Stimulated activated CD4-positive, alpha-beta T cell treated with anti-CD3 and anti-CD28 coated beads, Interleukin-4, amount 100 ng/mL, for 24 hours (primary cell): Measurements from ENCODE around the gene PREX1.
"Not testable (repeated sequence)": the region's sequence is repeated elsewhere in the genome, so short reads cannot be mapped to it uniquely, and the experiment has no call there.

Experiments used
- DNase-seq: peaks from one replicate; pipeline ENCODE4 v3.0.0-alpha.2; 2020

The PREX1 gene

GRCh38 chr20:48772183-48772976, 55.4 kb downstream of the PREX1 start:
- DNase-seq, result no peak

DNA sequence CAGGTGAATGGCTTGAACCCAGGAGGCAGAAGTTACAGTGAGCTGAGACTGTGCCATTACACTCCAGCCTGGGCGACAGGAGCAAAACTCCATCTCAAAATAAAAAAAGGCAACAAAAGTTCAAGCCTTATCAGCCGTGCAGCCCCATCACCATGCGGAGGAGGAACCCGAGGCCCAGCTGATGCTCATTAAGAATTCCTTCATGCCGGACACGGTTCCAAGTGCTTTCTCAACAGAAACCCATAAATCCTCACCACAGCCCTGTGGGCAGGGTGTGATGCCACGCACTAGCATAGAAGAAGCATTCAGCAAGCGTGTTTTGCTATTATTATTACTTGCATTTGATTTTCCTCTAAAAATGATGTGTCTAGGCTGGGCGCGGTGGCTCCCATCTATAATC, 56.3 kb downstream of the PREX1 start:
- no peak for DNase-seq

- no peak for DNase-seq
Measured at GRCh38 chr20:48770700-48771442, 56.9 kb downstream of the PREX1 start.

DNA sequence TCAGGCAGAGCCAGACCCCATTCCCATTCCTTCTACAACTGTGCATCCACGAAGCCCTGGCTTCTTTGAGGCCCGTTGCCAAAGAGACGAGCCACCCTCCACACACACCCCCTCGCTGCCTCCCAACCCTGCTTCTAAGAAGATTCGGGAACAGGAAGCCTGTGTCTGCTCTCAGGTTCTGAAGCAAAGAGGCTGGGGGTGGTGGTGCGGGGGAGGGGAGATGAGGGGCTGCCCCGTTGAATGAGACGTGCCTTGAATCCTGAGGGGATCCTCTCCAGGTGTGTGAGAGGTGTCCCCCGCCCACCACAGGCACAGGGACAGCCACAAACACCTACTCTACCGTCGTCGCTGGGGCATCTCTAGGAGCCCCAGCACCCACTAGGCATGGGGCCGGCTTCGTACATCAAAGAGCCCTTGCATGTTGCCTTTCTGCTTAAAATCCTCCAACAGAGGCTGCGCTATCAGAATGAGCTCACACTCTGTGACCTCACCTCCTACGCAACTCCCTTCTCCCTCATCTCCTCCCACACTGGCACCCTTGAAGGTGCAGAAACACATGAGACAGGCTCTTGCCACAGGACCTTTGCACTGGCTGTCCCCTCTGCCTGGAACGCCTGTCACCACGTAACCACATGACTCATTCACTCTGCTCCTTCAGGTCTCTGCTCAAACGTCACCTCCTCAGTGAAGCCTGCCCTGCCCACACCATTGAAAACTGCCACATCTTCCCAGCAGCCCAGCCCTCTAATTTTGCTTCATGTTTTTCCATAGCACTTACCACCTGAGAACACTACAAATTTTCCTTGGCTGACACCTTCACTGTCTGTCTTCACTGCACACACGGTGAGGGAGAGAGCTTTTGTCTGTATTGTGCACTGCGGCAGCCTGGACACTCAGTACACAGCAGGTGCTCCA, 58.5 kb downstream of the PREX1 start:
- peak; percentile 91 for DNase-seq

- peak; percentile 42 for DNase-seq
Measured at GRCh38 chr20:48766961-48767960, 60.5 kb downstream of the PREX1 start.

GRCh38 chr20:48766205-48766604, 61.6 kb downstream of the PREX1 start:
- DNase-seq, result no peak

- DNase-seq, result no peak
Measured at GRCh38 chr20:48765359-48765758, 62.4 kb downstream of the PREX1 start.

- DNase-seq, result no peak
Measured at GRCh38 chr20:48763216-48763914, 64.4 kb downstream of the PREX1 start.

GRCh38 chr20:48761874-48762273, 65.9 kb downstream of the PREX1 start:
- DNase-seq, result no peak

- DNase-seq, result peak; percentile 41
Measured at GRCh38 chr20:48761023-48761785, 66.6 kb downstream of the PREX1 start.

- peak; percentile 73 for DNase-seq
Measured at GRCh38 chr20:48760403-48760983, 67.3 kb downstream of the PREX1 start.

DNA sequence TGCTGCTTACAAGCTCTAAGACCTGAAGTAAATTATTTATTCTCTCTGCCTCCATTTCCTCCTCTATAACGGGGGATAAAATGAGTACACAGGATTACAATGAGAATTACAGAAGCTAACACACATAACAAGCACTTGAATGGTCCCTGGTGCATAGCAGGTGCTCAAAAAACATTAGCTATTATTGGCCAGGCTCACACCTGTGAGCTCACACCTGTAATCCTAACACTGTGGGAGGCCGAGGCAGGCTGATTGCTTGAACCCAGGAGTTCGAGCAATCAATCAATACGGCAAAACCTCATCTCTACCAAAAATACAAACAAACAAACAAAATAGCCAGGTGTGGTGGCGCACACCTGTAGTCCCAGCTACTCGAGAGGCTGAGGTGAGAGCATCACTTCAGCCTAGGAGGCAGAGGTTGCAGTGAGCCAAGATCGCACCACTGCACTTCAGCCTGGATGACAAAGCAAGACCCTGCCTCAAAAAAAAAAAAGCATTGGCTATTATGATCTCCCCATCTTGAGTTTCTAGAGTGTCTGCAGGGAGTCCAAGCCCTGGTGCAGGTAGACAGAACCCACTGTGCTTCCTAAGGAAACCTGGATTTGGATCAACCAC, 68.1 kb downstream of the PREX1 start:
- no peak for DNase-seq

- DNase-seq, result no peak
Measured at GRCh38 chr20:48758206-48758820, 69.5 kb downstream of the PREX1 start.

- not testable (repeated sequence) for DNase-seq
Measured at GRCh38 chr20:48756774-48757173, 71.0 kb downstream of the PREX1 start.

DNA sequence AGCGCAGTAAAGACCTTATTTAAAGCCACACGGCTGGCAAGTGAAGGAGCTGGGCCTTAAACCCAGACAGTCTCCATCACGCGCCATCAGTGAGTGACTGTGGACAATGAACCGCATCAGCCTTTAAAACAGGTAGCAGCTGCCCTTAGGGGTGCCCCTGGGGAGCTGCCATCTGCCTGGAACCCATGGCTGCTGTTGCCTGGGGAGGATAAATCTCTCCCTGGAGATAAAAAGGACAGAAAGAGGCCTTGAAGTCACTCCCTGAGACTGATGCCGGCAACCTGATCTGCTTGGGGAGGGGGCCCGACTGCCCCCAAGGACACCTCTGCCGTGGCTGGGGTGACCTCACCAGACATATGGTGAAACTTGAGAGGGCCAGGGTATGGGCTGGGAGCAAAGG, 73.5 kb downstream of the PREX1 start:
- DNase-seq, result no peak

DNA sequence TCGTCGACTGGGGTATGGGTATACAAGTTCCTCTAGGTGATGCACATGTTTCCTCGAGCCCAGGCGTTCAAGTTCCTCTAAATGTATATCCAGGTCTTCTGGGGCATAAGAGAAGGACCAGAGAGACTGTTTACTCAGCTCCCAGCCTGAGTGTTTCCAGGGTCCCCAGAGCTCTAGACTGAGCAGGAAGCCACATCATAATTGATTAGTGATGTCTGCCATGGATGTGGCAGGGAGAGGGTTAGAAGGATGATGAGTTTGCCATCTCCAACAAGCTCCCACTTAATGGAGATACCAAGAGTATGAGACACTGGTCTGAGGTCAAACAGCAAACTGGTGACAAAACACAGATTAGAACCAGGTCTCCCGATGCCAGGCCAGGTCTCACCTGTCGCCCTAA, 74.8 kb downstream of the PREX1 start:
- DNase-seq, result no peak

DNA sequence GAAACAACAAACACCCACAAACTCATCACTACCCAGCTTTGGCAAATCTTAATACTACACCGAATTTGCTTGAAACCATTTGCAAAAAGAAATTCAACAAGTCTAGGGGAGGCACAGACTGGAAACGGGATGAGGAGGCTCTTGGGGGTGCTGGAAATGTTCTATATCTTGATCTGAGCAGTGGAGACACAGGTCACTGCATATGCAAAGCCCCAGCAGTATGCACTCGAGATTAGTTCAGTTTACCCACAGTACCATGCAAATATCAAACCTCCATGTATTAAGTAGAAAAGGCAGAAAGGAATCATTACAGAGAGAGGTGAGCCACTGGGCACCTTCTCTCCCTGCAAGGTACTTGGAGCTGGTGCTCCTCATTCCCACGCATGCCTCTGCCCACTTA, 75.9 kb downstream of the PREX1 start:
- DNase-seq, result no peak

DNA sequence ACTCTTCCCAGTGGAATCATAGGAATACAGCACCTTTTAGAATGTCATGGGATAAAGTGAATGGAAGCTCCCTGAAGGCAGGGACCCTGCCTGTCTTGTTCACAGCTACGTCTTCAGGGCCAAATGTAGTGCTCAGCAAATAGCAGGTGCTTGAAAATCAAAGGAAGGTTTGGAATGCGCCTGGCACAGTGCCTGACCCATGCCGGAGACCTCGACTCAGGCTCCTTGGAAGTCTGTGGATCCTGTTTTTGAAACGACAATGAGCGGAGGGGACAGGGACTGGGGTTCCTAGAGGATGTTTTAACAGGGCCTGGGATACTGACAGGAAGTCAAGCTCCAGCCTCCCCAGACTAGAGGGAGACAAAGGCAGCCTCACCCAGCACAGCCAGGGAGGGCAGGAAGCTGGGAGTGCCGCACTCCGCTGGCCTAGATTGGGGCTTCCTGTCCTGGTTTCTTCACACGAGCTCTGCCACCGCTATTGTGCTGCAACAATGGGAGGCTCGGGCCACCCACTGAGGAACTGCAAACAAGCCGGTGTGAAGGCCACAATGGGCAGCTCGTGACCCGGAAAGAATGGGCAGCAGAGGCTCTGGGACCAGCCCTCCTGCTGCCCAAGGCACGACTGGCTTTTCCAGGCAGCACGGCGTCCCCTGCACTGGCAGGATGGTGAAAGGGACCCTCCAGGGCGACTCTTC, 76.7 kb downstream of the PREX1 start:
- DNase-seq, result peak; percentile 49

GRCh38 chr20:48750376-48750775, 77.4 kb downstream of the PREX1 start:
- no peak for DNase-seq
